ENCODE measurements around the gene LCN9.

GRCh38 chr9:135673941-135674340 lies 10.8 kb downstream of the LCN9 start:
- no peak for TF ChIP-seq CTCF (IDR thresholded peaks at IDR 0.05; ENCODE audit: insufficient read depth, low read depth, low read length)
- no peak for TF ChIP-seq EZH2 (IDR thresholded peaks at IDR 0.05; ENCODE audit: insufficient read depth, low read length)
